ENCODE results near the gene AIF1L. TPM values are rescaled to one million over a fixed set of nuclear protein-coding genes. Genes with fewer than 3 reads are reported as not detected.
"Not testable (repeated sequence)": the region's sequence is repeated elsewhere in the genome, so short reads cannot be mapped to it uniquely, and the experiment has no call there.

The AIF1L gene
- polyA plus RNA-seq, 1 donor: 27.8 TPM

GRCh38 chr9:131120620-131121228 lies 24.4 kb downstream of the AIF1L start:
- no peak for DNase-seq (ENCODE audit: low read depth)

- DNase-seq (ENCODE audit: low read depth): no peak
Observed at GRCh38 chr9:131121346-131121745, 25.0 kb downstream of the AIF1L start.

- DNase-seq (ENCODE audit: low read depth): no peak
Observed at GRCh38 chr9:131122158-131122557, 25.8 kb downstream of the AIF1L start.

- DNase-seq (ENCODE audit: low read depth): no peak
Observed at GRCh38 chr9:131125038-131125287, 28.6 kb downstream of the AIF1L start.

- DNase-seq (ENCODE audit: low read depth): peak; percentile 97
Observed at GRCh38 chr9:131125288-131126058, 29.1 kb downstream of the AIF1L start, which contains the start of gene NUP214. NUP214 (plus strand) TSS chr9:131125586; CDS start chr9:131125705, 119 bp downstream.

GRCh38 chr9:131126059-131126426 lies 29.7 kb downstream of the AIF1L start:
- DNase-seq (ENCODE audit: low read depth): no peak

GRCh38 chr9:131129183-131129582 lies 32.9 kb downstream of the AIF1L start:
- DNase-seq (ENCODE audit: low read depth): no peak

- DNase-seq (ENCODE audit: low read depth): no peak
Observed at GRCh38 chr9:131138676-131139075, 42.3 kb downstream of the AIF1L start.

GRCh38 chr9:131140112-131140511 lies 43.8 kb downstream of the AIF1L start:
- no peak for DNase-seq (ENCODE audit: low read depth)

GRCh38 chr9:131140550-131140949 lies 44.2 kb downstream of the AIF1L start:
- DNase-seq (ENCODE audit: low read depth): no peak

- DNase-seq (ENCODE audit: low read depth): no peak
Observed at GRCh38 chr9:131142160-131142559, 45.8 kb downstream of the AIF1L start.

- no peak for DNase-seq (ENCODE audit: low read depth)
Observed at GRCh38 chr9:131144201-131144600, 47.9 kb downstream of the AIF1L start.

- no peak for DNase-seq (ENCODE audit: low read depth)
Observed at GRCh38 chr9:131145245-131145644, 48.9 kb downstream of the AIF1L start.

- no peak for DNase-seq (ENCODE audit: low read depth)
Observed at GRCh38 chr9:131146186-131146585, 49.9 kb downstream of the AIF1L start.

GRCh38 chr9:131148276-131148675 lies 51.9 kb downstream of the AIF1L start:
- DNase-seq (ENCODE audit: low read depth): no peak

GRCh38 chr9:131148966-131149687 lies 52.8 kb downstream of the AIF1L start:
- DNase-seq (ENCODE audit: low read depth): no peak

GRCh38 chr9:131149688-131150053 lies 53.3 kb downstream of the AIF1L start:
- DNase-seq (ENCODE audit: low read depth): no peak

GRCh38 chr9:131153595-131153994 lies 57.3 kb downstream of the AIF1L start:
- no peak for DNase-seq (ENCODE audit: low read depth)

- not testable (repeated sequence) for DNase-seq (ENCODE audit: low read depth)
Observed at GRCh38 chr9:131158673-131159072, 62.3 kb downstream of the AIF1L start.

- no peak for DNase-seq (ENCODE audit: low read depth)
Observed at GRCh38 chr9:131160416-131161112, 64.2 kb downstream of the AIF1L start.

- DNase-seq (ENCODE audit: low read depth): no peak
Observed at GRCh38 chr9:131161585-131161984, 65.3 kb downstream of the AIF1L start.

- DNase-seq (ENCODE audit: low read depth): no peak
Observed at GRCh38 chr9:131162886-131163285, 66.6 kb downstream of the AIF1L start.

All from forelimb muscle (tissue), 1 donor.